ENCODE measurements around the gene URGCP. TPM values are rescaled to one million over a fixed set of nuclear protein-coding genes. Genes with fewer than 3 reads are reported as not detected.
A peak's percentile ranks its signal among the peaks of the same experiment; 100 is the strongest.

Gene URGCP
- total RNA-seq = 10 to 100 TPM; 29.4 TPM

GRCh38 chr7:43906331-43907010 is at the start of gene URGCP:
Gene URGCP, minus strand, starts transcription at chr7:43906596. Its CDS starts 21 bp downstream, at chr7:43906575.
- peak; percentile 66 for DNase-seq (ENCODE audit: low spot score)
- H3K4me1 Mint-ChIP-seq (ENCODE audit: low read depth in 2 of 2) = peaks cover 19 to 23% of the 10 kb centered on the region in 2 donors
- peak within 1 kb of the TSS; percentile 89 for H3K4me3 Mint-ChIP-seq
- no peaks in the 10 kb centered on the region for H3K36me3 Mint-ChIP-seq
- H3K9me3 Mint-ChIP-seq = no peaks in the 10 kb centered on the region
- peak; percentile 91 for ATAC-seq
- H3K27ac Mint-ChIP-seq = peak within 1 kb of the TSS; percentile 76 to 90
- H3K27me3 Mint-ChIP-seq = no peaks in the 10 kb centered on the region

- Mint-ChIP-seq H3K9me3 (no peaks in the 10 kb centered on the region), H3K27me3 (no peaks in the 10 kb centered on the region), H3K27ac (no peak overlapping the region), H3K36me3 (no peaks in the 10 kb centered on the region), H3K4me1 (ENCODE audit: low read depth in 2 of 2) (peaks cover 0 to 1% of the 10 kb centered on the region in 2 donors), H3K4me3 (no peak overlapping the region)
- ATAC-seq (no peak), DNase-seq (ENCODE audit: low spot score) (no peak)
Measured at GRCh38 chr7:43956027-43956426, 49.6 kb upstream of the URGCP start.

GRCh38 chr7:43954524-43955228 is 48.3 kb upstream of the URGCP start:
- no peak for ATAC-seq
- no peaks in the 10 kb centered on the region for H3K27me3 Mint-ChIP-seq
- DNase-seq (ENCODE audit: low spot score) = no peak
- H3K27ac Mint-ChIP-seq = no peak overlapping the region
- no peaks in the 10 kb centered on the region for H3K4me1 Mint-ChIP-seq (ENCODE audit: low read depth in 2 of 2)
- H3K9me3 Mint-ChIP-seq = no peaks in the 10 kb centered on the region
- no peak overlapping the region for H3K4me3 Mint-ChIP-seq
- H3K36me3 Mint-ChIP-seq = no peaks in the 10 kb centered on the region

- Mint-ChIP-seq H3K4me1 (ENCODE audit: low read depth in 2 of 2) (peaks cover 0 to under 1% of the 10 kb centered on the region in 2 donors), H3K4me3 (no peak overlapping the region), H3K27ac (peak overlapping the region in 1 of 2 donors; percentile 50), H3K27me3 (no peaks in the 10 kb centered on the region), H3K36me3 (no peaks in the 10 kb centered on the region), H3K9me3 (no peaks in the 10 kb centered on the region)
- no peak for DNase-seq (ENCODE audit: low spot score)
- ATAC-seq = no peak
Measured at GRCh38 chr7:43953071-43953470, 46.7 kb upstream of the URGCP start.

GRCh38 chr7:43952028-43952427 is 45.6 kb upstream of the URGCP start:
- Mint-ChIP-seq H3K4me3 (no peak overlapping the region), H3K4me1 (ENCODE audit: low read depth in 2 of 2) (peaks cover 0 to 2% of the 10 kb centered on the region in 2 donors), H3K27ac (no peak overlapping the region), H3K9me3 (no peaks in the 10 kb centered on the region), H3K36me3 (no peaks in the 10 kb centered on the region), H3K27me3 (no peaks in the 10 kb centered on the region)
- DNase-seq (ENCODE audit: low spot score) (no peak), ATAC-seq (no peak)

GRCh38 chr7:43944286-43944685 is 37.9 kb upstream of the URGCP start:
- Mint-ChIP-seq H3K4me3 (no peak overlapping the region), H3K36me3 (no peaks in the 10 kb centered on the region), H3K27me3 (no peaks in the 10 kb centered on the region), H3K27ac (no peak overlapping the region), H3K4me1 (ENCODE audit: low read depth in 2 of 2) (peaks cover 0 to 4% of the 10 kb centered on the region in 2 donors), H3K9me3 (no peaks in the 10 kb centered on the region)
- ATAC-seq = peak in 1 of 2 donors; percentile 31
- DNase-seq (ENCODE audit: low spot score) = no peak

GRCh38 chr7:43943417-43944187 is 37.2 kb upstream of the URGCP start:
- DNase-seq (ENCODE audit: low spot score) = no peak
- H3K27me3 Mint-ChIP-seq = no peaks in the 10 kb centered on the region
- H3K4me1 Mint-ChIP-seq (ENCODE audit: low read depth in 2 of 2) = peaks cover 0 to 4% of the 10 kb centered on the region in 2 donors
- H3K9me3 Mint-ChIP-seq = no peaks in the 10 kb centered on the region
- H3K27ac Mint-ChIP-seq = no peak overlapping the region
- ATAC-seq = peak in 1 of 2 donors; percentile 32
- no peak overlapping the region for H3K4me3 Mint-ChIP-seq
- H3K36me3 Mint-ChIP-seq = no peaks in the 10 kb centered on the region

GRCh38 chr7:43942997-43943396 is 36.6 kb upstream of the URGCP start:
- H3K4me3 Mint-ChIP-seq = no peak overlapping the region
- DNase-seq (ENCODE audit: low spot score) (no peak), ATAC-seq (no peak)
- peaks cover 0 to 3% of the 10 kb centered on the region in 2 donors for H3K4me1 Mint-ChIP-seq (ENCODE audit: low read depth in 2 of 2)
- no peaks in the 10 kb centered on the region for H3K36me3 Mint-ChIP-seq
- H3K27ac Mint-ChIP-seq = no peak overlapping the region
- no peaks in the 10 kb centered on the region for H3K9me3 Mint-ChIP-seq
- H3K27me3 Mint-ChIP-seq = no peaks in the 10 kb centered on the region

GRCh38 chr7:43942250-43942649 is 35.9 kb upstream of the URGCP start:
- no peak overlapping the region for H3K27ac Mint-ChIP-seq
- ATAC-seq (no peak), DNase-seq (ENCODE audit: low spot score) (no peak)
- H3K27me3 Mint-ChIP-seq = no peaks in the 10 kb centered on the region
- H3K4me3 Mint-ChIP-seq = no peak overlapping the region
- H3K9me3 Mint-ChIP-seq = no peaks in the 10 kb centered on the region
- peaks cover 0 to 2% of the 10 kb centered on the region in 2 donors for H3K4me1 Mint-ChIP-seq (ENCODE audit: low read depth in 2 of 2)
- H3K36me3 Mint-ChIP-seq = no peaks in the 10 kb centered on the region

GRCh38 chr7:43938892-43939482 is 32.6 kb upstream of the URGCP start:
- peaks cover 0 to 2% of the 10 kb centered on the region in 2 donors for H3K4me1 Mint-ChIP-seq (ENCODE audit: low read depth in 2 of 2)
- H3K36me3 Mint-ChIP-seq = no peaks in the 10 kb centered on the region
- ATAC-seq (no peak), DNase-seq (ENCODE audit: low spot score) (no peak)
- no peaks in the 10 kb centered on the region for H3K27me3 Mint-ChIP-seq
- no peak overlapping the region for H3K4me3 Mint-ChIP-seq
- H3K9me3 Mint-ChIP-seq = no peaks in the 10 kb centered on the region
- H3K27ac Mint-ChIP-seq = no peak overlapping the region

- no peaks in the 10 kb centered on the region for H3K27me3 Mint-ChIP-seq
- DNase-seq (ENCODE audit: low spot score) (no peak), ATAC-seq (no peak)
- no peak overlapping the region for H3K4me3 Mint-ChIP-seq
- H3K27ac Mint-ChIP-seq = no peak overlapping the region
- no peaks in the 10 kb centered on the region for H3K9me3 Mint-ChIP-seq
- no peaks in the 10 kb centered on the region for H3K36me3 Mint-ChIP-seq
- no peaks in the 10 kb centered on the region for H3K4me1 Mint-ChIP-seq (ENCODE audit: low read depth in 2 of 2)
Measured at GRCh38 chr7:43937444-43937843, 31.0 kb upstream of the URGCP start.

GRCh38 chr7:43933902-43934560 is 27.6 kb upstream of the URGCP start:
- no peaks in the 10 kb centered on the region for H3K4me1 Mint-ChIP-seq (ENCODE audit: low read depth in 2 of 2)
- no peaks in the 10 kb centered on the region for H3K36me3 Mint-ChIP-seq
- H3K9me3 Mint-ChIP-seq = no peaks in the 10 kb centered on the region
- no peaks in the 10 kb centered on the region for H3K27me3 Mint-ChIP-seq
- H3K27ac Mint-ChIP-seq = no peak overlapping the region
- H3K4me3 Mint-ChIP-seq = no peak overlapping the region
- no peak for DNase-seq (ENCODE audit: low spot score)
- ATAC-seq = no peak

GRCh38 chr7:43931346-43931745 is 24.9 kb upstream of the URGCP start:
- H3K4me3 Mint-ChIP-seq = no peak overlapping the region
- DNase-seq (ENCODE audit: low spot score) (no peak), ATAC-seq (no peak)

More at GRCh38 chr7:43931346-43931745, 24.9 kb upstream of the URGCP start:
- Mint-ChIP-seq H3K4me1 (ENCODE audit: low read depth in 2 of 2) (peaks cover 14 to 18% of the 10 kb centered on the region in 2 donors), H3K27me3 (no peaks in the 10 kb centered on the region), H3K36me3 (no peaks in the 10 kb centered on the region), H3K9me3 (no peaks in the 10 kb centered on the region), H3K27ac (no peak overlapping the region)

All from natural killer cell treated with Interleukin-12 subunit alpha and Interleukin-12 subunit beta and Interleukin-15 and Interleukin-18, amount 100 ng/mL, for 72 hours (primary cell).